BLaER1 treated with 17β-estradiol and CSF1 and Interleukin-3, amounts not matched to agents 10 nM and 100 nM (cell line): Measurements from ENCODE around the gene EPHA4.

Experiments used
- H3K27ac ChIP-seq, 11 experiments: shearing (Covaris generic); formaldehyde crosslinking; 2 replicates each; pipeline ENCODE4 v1.8.1; 2022
- H3K27me3 ChIP-seq, 11 experiments: shearing (Covaris generic); formaldehyde crosslinking; 2 replicates each; pipeline ENCODE4 v1.8.1; 2022
- H3K36me3 ChIP-seq, 11 experiments: shearing (Covaris generic); formaldehyde crosslinking; 2 replicates each; pipeline ENCODE4 v1.8.1; 2022
- H3K4me1 ChIP-seq, 10 experiments: shearing (Covaris generic); formaldehyde crosslinking; 2 replicates each; pipeline ENCODE4 v1.8.1; 2022
- H3K4me2 ChIP-seq, 11 experiments: shearing (Covaris generic); formaldehyde crosslinking; 2 replicates each; pipeline ENCODE4 v1.8.1; 2022
- H3K4me3 ChIP-seq, 10 experiments: shearing (Covaris generic); formaldehyde crosslinking; 2 replicates each; pipeline ENCODE4 v1.8.1; 2022
- H3K9ac ChIP-seq, 11 experiments: shearing (Covaris generic); formaldehyde crosslinking; 2 replicates each; pipeline ENCODE4 v1.8.1; 2022
- H3K9me3 ChIP-seq, 11 experiments: shearing (Covaris generic); formaldehyde crosslinking; replicated peaks in 1 of 11; 2 replicates each; pipeline ENCODE4 v1.8.1; 2022
- H4K20me1 ChIP-seq, 11 experiments: shearing (Covaris generic); formaldehyde crosslinking; 2 replicates each; pipeline ENCODE4 v1.8.1; 2022
- Cebpa-rat ChIP-seq, 11 experiments: shearing (Covaris generic); IDR thresholded peaks; 2 replicates each; pipeline ENCODE4 v1.8.1; 2022

The EPHA4 gene

DNA sequence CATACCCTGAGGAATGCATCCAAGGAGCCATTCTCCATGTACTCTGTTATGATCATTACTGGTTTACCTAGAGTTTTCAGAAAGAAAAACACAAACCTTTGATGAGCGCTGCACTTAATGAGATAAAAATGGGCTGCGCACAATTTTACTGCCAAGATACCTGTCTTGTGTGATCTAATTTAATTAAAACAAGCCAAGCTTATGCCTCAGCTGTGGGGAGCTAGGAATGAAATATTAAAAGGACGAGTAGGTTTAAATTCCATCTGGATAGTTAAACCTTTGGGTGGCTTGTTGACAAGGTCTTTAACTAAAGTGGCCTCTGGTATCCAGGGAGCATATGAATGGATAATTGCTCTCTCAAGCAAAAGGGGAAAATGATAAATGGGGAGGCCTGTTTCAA is 135.0 kb downstream of the EPHA4 start:
- no peak overlapping the region for H3K9ac ChIP-seq
- H3K27ac ChIP-seq = no peak overlapping the region
- H3K4me2 ChIP-seq = no peak overlapping the region
- no peak for TF ChIP-seq Cebpa-rat (IDR thresholded peaks at IDR 0.05)
- H3K36me3 ChIP-seq = no peaks in the 10 kb centered on the region
- no peaks in the 10 kb centered on the region for H3K4me1 ChIP-seq
- H3K27me3 ChIP-seq = no peaks in the 10 kb centered on the region
- no peaks in the 10 kb centered on the region; a peak in 1 of 22 replicates for H4K20me1 ChIP-seq
- H3K9me3 ChIP-seq = no peaks in the 10 kb centered on the region
- H3K4me3 ChIP-seq = no peak overlapping the region

DNA sequence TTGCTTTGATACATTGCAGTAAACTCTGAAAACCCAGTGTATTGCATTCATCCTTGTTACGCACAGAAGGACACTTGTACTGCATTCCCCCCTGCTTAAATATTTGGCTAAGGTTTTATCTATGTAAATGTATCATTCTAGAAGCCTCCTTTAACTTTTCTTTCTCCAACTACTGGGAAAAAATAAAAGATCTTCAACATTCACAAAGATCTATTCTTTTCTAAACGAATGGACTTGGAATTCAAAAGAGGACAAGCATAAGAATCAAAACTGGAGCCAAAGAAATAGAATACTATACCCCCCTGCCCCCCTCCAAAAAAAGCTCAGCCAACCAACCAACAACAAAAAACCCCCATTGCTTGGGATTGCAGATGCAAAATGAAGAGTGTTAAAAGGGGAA is 136.9 kb downstream of the EPHA4 start:
- Histone ChIP-seq H4K20me1 (no peaks in the 10 kb centered on the region), H3K36me3 (no peaks in the 10 kb centered on the region), H3K27me3 (no peaks in the 10 kb centered on the region), H3K27ac (no peak overlapping the region), H3K4me2 (no peak overlapping the region), H3K9ac (no peak overlapping the region), H3K4me3 (no peak overlapping the region), H3K4me1 (no peaks in the 10 kb centered on the region), H3K9me3 (no peaks in the 10 kb centered on the region)
- TF ChIP-seq Cebpa-rat (IDR thresholded peaks at IDR 0.05) = no peak

DNA sequence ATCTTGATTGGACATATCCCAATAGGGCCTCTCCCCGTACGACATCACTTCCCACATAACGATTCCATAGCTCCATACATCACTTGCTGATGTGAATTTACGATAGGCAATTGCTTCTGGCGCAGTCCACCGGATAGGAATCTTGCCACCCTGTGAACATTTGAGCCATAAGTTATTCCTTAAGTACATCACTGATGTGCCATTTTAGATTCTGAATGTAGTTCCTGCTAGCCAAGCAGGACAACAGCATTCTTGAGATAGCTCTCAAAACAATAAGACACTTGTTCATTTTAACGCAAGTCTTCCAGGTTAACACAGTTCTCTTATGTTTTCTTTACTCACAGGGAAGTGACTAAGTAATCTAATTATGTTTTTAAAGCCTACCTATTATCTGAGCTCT is 138.0 kb downstream of the EPHA4 start:
- H3K4me1 ChIP-seq = no peaks in the 10 kb centered on the region
- no peak for TF ChIP-seq Cebpa-rat (IDR thresholded peaks at IDR 0.05)
- no peak overlapping the region for H3K4me2 ChIP-seq
- H3K27me3 ChIP-seq = no peaks in the 10 kb centered on the region
- H4K20me1 ChIP-seq = no peaks in the 10 kb centered on the region
- H3K9ac ChIP-seq = no peak overlapping the region
- H3K36me3 ChIP-seq = no peaks in the 10 kb centered on the region
- H3K9me3 ChIP-seq = no peaks in the 10 kb centered on the region
- H3K4me3 ChIP-seq = no peak overlapping the region
- H3K27ac ChIP-seq = no peak overlapping the region

DNA sequence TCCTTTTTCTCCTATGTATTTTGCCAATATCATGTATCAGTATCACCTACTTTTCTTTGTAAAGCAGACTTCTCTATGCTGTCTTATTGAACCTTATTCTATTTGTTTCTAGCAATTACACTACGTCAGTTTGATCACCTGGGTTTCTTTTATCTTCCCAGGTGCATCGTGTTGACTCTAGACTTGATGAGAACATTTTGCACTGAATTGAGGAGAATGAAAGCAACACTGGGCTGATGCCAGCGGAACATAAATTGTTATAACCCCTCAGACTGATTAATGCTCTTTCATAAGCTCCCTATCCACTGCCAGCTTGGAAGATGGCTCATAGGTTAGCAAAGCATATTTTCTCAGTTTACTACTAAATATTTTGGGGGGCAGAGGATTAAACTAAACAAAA is 140.6 kb downstream of the EPHA4 start:
- H3K36me3 ChIP-seq = no peaks in the 10 kb centered on the region
- TF ChIP-seq Cebpa-rat (IDR thresholded peaks at IDR 0.05) = no peak
- no peaks in the 10 kb centered on the region for H3K9me3 ChIP-seq
- H3K4me3 ChIP-seq = no peak overlapping the region
- H3K4me1 ChIP-seq = no peaks in the 10 kb centered on the region
- no peak overlapping the region for H3K27ac ChIP-seq
- H3K4me2 ChIP-seq = no peak overlapping the region
- no peak overlapping the region for H3K9ac ChIP-seq
- H3K27me3 ChIP-seq = no peaks in the 10 kb centered on the region
- H4K20me1 ChIP-seq = no peaks in the 10 kb centered on the region

DNA sequence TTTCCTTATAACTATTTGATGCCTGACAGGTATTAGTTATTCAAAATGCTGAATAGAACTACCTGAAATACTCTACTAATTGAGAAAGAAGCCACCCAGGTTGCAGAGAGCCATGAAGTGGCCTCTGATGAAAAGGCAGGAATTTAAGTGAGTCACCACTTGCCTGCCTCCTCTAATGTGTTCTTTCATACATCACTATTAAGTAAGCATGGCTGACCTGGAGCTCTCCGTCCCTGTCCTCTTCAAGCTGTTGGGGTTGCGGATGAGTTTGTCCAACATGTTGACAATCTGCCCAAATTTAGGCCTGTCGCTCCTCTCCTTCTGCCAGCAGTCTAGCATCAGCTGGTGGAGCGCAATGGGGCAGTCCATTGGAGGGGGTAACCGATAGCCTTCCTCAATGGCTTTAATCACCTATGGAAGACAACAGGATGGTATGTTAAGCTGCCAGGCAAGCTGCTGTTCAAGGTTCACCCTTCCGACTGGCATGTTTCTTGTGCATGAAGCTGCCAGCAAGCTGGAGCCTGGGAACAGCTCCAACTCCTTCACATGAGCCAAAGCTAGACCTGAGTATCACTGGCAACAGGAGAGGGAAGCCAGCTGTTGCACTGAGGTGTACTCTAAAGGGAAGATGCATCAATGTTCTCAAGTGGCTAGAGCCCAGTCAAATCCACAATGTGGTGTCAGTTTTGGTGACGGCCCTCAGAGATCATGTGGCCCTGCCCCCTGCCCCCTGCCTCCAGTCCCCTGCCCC is 142.2 kb downstream of the EPHA4 start:
- no peak for TF ChIP-seq Cebpa-rat (IDR thresholded peaks at IDR 0.05)
- H3K4me3 ChIP-seq = no peak overlapping the region
- H4K20me1 ChIP-seq = no peaks in the 10 kb centered on the region
- no peaks in the 10 kb centered on the region for H3K4me1 ChIP-seq
- H3K9me3 ChIP-seq = no peaks in the 10 kb centered on the region
- H3K9ac ChIP-seq = no peak overlapping the region
- no peak overlapping the region for H3K4me2 ChIP-seq
- H3K36me3 ChIP-seq = no peaks in the 10 kb centered on the region
- no peak overlapping the region for H3K27ac ChIP-seq
- no peaks in the 10 kb centered on the region for H3K27me3 ChIP-seq

DNA sequence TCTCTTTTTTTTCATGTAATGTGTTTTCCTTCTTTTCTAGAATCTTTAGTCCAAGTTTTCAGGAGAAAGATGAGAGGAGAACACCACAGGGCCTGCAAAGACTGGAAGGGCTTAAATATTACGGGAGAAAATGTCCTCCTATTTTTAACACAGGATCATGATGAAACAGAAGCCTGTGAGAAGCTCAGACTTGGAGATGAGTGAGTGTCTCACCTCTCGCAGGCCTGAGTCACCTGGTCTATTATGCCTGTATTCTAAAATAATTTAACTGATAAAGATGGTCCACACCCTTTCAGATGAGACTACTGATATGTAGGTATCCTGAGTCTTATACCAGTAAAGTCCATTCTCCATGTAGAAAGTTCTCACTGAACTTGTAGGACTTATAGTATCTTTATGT is 143.2 kb downstream of the EPHA4 start:
- TF ChIP-seq Cebpa-rat (IDR thresholded peaks at IDR 0.05) = no peak
- Histone ChIP-seq H3K4me2 (no peak overlapping the region), H3K4me1 (no peaks in the 10 kb centered on the region), H3K4me3 (no peak overlapping the region), H3K9ac (no peak overlapping the region), H3K27me3 (no peaks in the 10 kb centered on the region), H3K36me3 (no peaks in the 10 kb centered on the region), H3K9me3 (no peaks in the 10 kb centered on the region), H4K20me1 (no peaks in the 10 kb centered on the region), H3K27ac (no peak overlapping the region)

DNA sequence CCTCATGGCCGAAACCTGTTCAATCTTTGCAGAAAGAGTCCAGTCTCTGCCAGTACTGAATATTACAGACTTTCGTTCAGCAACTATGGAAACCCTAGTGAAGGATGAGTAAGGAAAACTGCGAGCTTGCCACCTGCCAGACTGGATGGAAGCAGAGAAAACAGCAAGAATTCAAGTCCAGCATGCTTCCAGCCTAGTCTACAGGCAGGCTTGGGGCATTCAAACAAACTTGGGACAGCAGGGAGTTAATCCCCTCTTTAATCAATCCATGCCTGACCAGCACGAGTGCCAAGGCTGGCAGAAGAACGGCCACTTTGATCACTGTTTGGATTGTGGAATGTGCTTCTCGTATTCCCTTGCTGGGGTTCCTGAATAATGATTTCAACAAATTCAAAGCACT is 145.2 kb downstream of the EPHA4 start:
- no peaks in the 10 kb centered on the region for H3K27me3 ChIP-seq
- no peaks in the 10 kb centered on the region for H3K36me3 ChIP-seq
- no peak for TF ChIP-seq Cebpa-rat (IDR thresholded peaks at IDR 0.05)
- H4K20me1 ChIP-seq = no peaks in the 10 kb centered on the region
- H3K9me3 ChIP-seq = no peaks in the 10 kb centered on the region
- H3K9ac ChIP-seq = no peak overlapping the region
- H3K4me1 ChIP-seq = no peaks in the 10 kb centered on the region
- H3K4me3 ChIP-seq = no peak overlapping the region
- no peak overlapping the region for H3K27ac ChIP-seq
- no peak overlapping the region for H3K4me2 ChIP-seq

DNA sequence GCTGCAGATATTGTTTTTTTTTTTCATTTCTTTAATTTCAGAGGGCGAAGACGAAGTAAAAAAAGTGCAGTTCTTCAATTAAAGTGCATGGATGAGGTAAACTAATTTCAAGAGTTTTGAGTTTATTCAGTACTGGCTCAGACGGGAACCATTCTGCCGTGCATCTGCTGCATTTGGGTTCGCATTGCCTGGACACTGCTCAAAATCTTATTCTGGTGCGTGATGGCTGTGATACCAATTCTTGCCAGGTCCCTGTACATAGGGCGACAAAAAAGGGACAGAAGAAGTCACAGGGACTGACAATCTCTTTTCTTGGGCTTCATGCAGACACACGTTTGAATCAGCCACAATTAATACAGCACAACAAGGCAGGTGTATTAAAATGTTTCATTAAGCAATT is 146.2 kb downstream of the EPHA4 start:
- H4K20me1 ChIP-seq = no peaks in the 10 kb centered on the region
- H3K27me3 ChIP-seq = no peaks in the 10 kb centered on the region
- TF ChIP-seq Cebpa-rat (IDR thresholded peaks at IDR 0.05) = no peak
- no peaks in the 10 kb centered on the region for H3K36me3 ChIP-seq
- H3K27ac ChIP-seq = no peak overlapping the region
- H3K4me2 ChIP-seq = no peak overlapping the region
- peaks cover 0 to 4% (median 0%) of the 10 kb centered on the region in 11 experiments; a peak in 2 of 22 replicates for H3K9me3 ChIP-seq
- no peak overlapping the region for H3K9ac ChIP-seq
- no peaks in the 10 kb centered on the region for H3K4me1 ChIP-seq
- no peak overlapping the region for H3K4me3 ChIP-seq

DNA sequence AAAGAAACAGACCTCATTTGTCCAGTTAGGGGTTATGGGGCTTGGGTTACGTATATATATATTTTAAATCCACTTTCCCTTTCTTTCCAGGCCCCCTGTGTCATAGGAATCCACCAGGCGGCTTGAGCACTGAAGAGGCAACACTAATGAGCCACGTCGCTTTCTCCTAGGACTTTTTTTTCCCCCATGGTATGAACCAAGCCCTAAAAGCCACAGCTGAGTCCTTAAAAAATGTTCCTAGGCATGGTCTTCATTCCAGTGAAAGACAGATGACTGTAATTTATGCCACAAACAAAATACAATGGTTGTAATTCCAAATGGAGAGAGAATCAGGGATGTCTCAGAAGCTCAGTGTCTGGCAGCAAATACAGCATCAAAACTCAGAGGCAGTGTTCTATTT is 146.8 kb downstream of the EPHA4 start:
- no peak overlapping the region for H3K27ac ChIP-seq
- H3K27me3 ChIP-seq = no peaks in the 10 kb centered on the region
- no peaks in the 10 kb centered on the region for H4K20me1 ChIP-seq
- no peaks in the 10 kb centered on the region for H3K4me1 ChIP-seq
- no peak for TF ChIP-seq Cebpa-rat (IDR thresholded peaks at IDR 0.05)
- H3K9me3 ChIP-seq = peaks cover 0 to 8% (median 0%) of the 10 kb centered on the region in 11 experiments; a peak in 2 of 22 replicates
- H3K9ac ChIP-seq = no peak overlapping the region
- no peak overlapping the region for H3K4me3 ChIP-seq
- no peak overlapping the region for H3K4me2 ChIP-seq
- no peaks in the 10 kb centered on the region for H3K36me3 ChIP-seq

DNA sequence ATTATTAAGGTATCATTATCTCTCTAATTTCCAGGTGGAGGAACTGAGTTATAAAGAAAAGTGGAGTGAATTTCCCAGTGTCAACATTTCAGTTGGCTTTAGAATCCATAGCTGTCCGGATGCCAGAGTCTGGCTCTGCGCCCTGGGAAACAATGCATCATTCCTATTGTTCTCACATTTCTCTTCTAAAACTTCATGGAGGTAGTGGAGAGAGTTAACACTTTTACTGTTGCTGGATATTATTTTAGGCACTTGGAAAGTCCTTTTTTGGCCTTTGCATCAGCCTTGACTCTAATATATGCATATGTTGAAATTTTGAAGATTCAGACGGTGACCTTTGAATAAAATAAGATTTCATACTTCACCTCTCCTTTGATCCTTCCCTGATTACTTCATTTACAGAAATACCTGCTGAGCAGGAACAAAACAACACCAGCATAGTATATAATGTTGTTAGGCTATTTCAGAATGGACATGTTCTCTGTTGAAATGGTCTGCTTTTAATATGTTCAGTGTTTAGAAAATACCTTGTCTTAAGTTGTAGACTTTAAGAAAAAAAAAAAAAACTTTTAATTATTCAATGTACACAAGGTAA is 148.8 kb downstream of the EPHA4 start:
- Histone ChIP-seq H3K4me2 (no peak overlapping the region), H3K27ac (no peak overlapping the region), H3K9ac (no peak overlapping the region), H3K27me3 (no peaks in the 10 kb centered on the region), H3K36me3 (no peaks in the 10 kb centered on the region), H3K4me3 (no peak overlapping the region), H4K20me1 (no peaks in the 10 kb centered on the region), H3K4me1 (no peaks in the 10 kb centered on the region), H3K9me3 (peaks cover 0 to 8% (median 0%) of the 10 kb centered on the region in 11 experiments; a peak in 2 of 22 replicates)
- TF ChIP-seq Cebpa-rat (IDR thresholded peaks at IDR 0.05) = no peak
